OCI-LY7 (cell line): Measurements from ENCODE around the gene TOX4. TPM values are rescaled to one million over a fixed set of nuclear protein-coding genes. Genes with fewer than 3 reads are reported as not detected.

Source experiments
- BruUV-seq: library from RNA; stranded (reverse); fragments of 400-500 nt; replicated peaks from 2 replicates; lab custom pipeline; 2021; lab: Mats Ljungman, UMichigan
- CTCF ChIA-PET: fragments of 300-600 bp; sonication (Branson Sonifier 250); formaldehyde crosslinking; loops from one replicate; lab custom pipeline; 2022; ENCODE audit warnings: antibody characterized with exemption; ENCODE audit not compliant: unreplicated experiment; lab: Charles Lee
- POLR2A ChIA-PET: fragments of 300-600 bp; sonication (Branson Sonifier 250); formaldehyde crosslinking; loops from one replicate; lab custom pipeline; 2022; ENCODE audit warnings: antibody characterized with exemption; lab: Charles Lee
- DNase-seq: peaks from one replicate; pipeline ENCODE4 v3.0.0-alpha.2; 2015; ENCODE audit warnings: low spot score
- H2AFZ ChIP-seq: fragments of 200-600 bp; sonication (generic), shearing (Covaris generic); 2 replicates; pipeline ENCODE4 v1.6.1; 2014; ENCODE audit warnings: mild to moderate bottlenecking, antibody characterized with exemption, low read length, moderate library complexity
- H3K27ac ChIP-seq: fragments of 200-600 bp; sonication (generic); 2 replicates; pipeline ENCODE4 v1.5.1; 2014; ENCODE audit warnings: mixed run types, low read depth, mild to moderate bottlenecking, moderate library complexity, low read length, inconsistent platforms; ENCODE audit not compliant: poor library complexity, severe bottlenecking
- H3K36me3 ChIP-seq: fragments of 200-600 bp; sonication (generic); 2 replicates; pipeline ENCODE4 v1.6.1; 2014; ENCODE audit warnings: mild to moderate bottlenecking, antibody characterized with exemption, low read length, moderate library complexity, mixed read lengths; ENCODE audit not compliant: insufficient read depth
- H3K4me1 ChIP-seq: fragments of 200-600 bp; sonication (generic); 2 replicates; pipeline ENCODE4 v1.5.1; 2014; ENCODE audit warnings: mild to moderate bottlenecking, low read length; ENCODE audit not compliant: insufficient read depth, poor library complexity, severe bottlenecking
- H3K4me2 ChIP-seq: fragments of 200-600 bp; sonication (generic); 2 replicates; pipeline ENCODE4 v1.6.1; 2014; ENCODE audit warnings: mild to moderate bottlenecking, low read length
- H3K4me3 ChIP-seq: fragments of 200-600 bp; sonication (generic); 2 replicates; pipeline ENCODE4 v1.5.1; 2014; ENCODE audit warnings: mild to moderate bottlenecking, low read depth, low read length; ENCODE audit not compliant: poor library complexity, severe bottlenecking
- H3K79me2 ChIP-seq: fragments of 200-600 bp; sonication (generic); 2 replicates; pipeline ENCODE4 v1.6.1; 2016; ENCODE audit warnings: low read depth, mild to moderate bottlenecking, low read length, moderate library complexity, mixed read lengths; ENCODE audit not compliant: insufficient read depth
- H3K9me2 ChIP-seq: fragments of 200-600 bp; sonication (generic); 2 replicates; pipeline ENCODE4 v1.6.1; 2016; ENCODE audit warnings: mild to moderate bottlenecking, low read length, mixed read lengths; ENCODE audit not compliant: insufficient read depth
- H3K9me3 ChIP-seq: fragments of 200-600 bp; sonication (generic); 2 replicates; pipeline ENCODE4 v1.6.1; 2014; ENCODE audit warnings: mild to moderate bottlenecking, mixed run types, low read length, mixed read lengths
- H4K20me1 ChIP-seq: fragments of 200-600 bp; sonication (generic); 2 replicates; pipeline ENCODE4 v1.6.1; 2014; ENCODE audit warnings: mild to moderate bottlenecking, antibody characterized with exemption, low read length, moderate library complexity, mixed read lengths; ENCODE audit not compliant: insufficient read depth
- CTCF ChIP-seq: fragments of 200-600 bp; sonication (generic); conservative IDR thresholded peaks from 2 replicates; pipeline ENCODE4 v1.5.1; 2014; ENCODE audit warnings: mild to moderate bottlenecking, antibody characterized with exemption, low read length, moderate library complexity, mixed read lengths
- EZH2phosphoT487 ChIP-seq: fragments of 200-600 bp; sonication (generic); IDR thresholded peaks from 2 replicates; pipeline ENCODE4 v1.6.1; 2018; ENCODE audit warnings: low read depth, borderline replicate concordance, mild to moderate bottlenecking, mixed run types, antibody characterized with exemption, low read length, moderate library complexity, mixed read lengths
- intact Hi-C: fragments of 100-400 bp; cut with micrococcal nuclease; formaldehyde crosslinking; loops from one replicate; pipeline ENCODE4 v1.10.0; 2022; ENCODE audit not compliant: unreplicated experiment
- total RNA-seq, 2 experiments: library from RNA; depleted of rRNA in 1 of 2; stranded (reverse); fragments of >200 nt in 1 of 2; shearing (Covaris generic) in 1 of 2; gene quantifications; 2 replicates each; pipeline ENCODE4 v1.2.3, GENCODE V29; 2014 to 2022

TOX4 gene
- total RNA-seq, 2 experiments from 2014 or later, result 26.1 to 65.4 TPM

GRCh38 chr14:21524575-21525490 is 47.8 kb downstream of the TOX4 start:
- Histone ChIP-seq H3K79me2 (no peaks in the 10 kb centered on the region), H3K4me3 (peak overlapping the region; percentile 83), H3K4me2 (peak overlapping the region; percentile 80), H3K9me2 (no peaks in the 10 kb centered on the region), H3K27ac (no peak overlapping the region), H4K20me1 (no peaks in the 10 kb centered on the region), H3K4me1 (peaks cover 44% of the 10 kb centered on the region), H3K36me3 (no peaks in the 10 kb centered on the region), H2AFZ (no peak overlapping the region), H3K9me3 (no peaks in the 10 kb centered on the region)
- no peak for TF ChIP-seq EZH2phosphoT487
- TF ChIP-seq CTCF, result no peak
- intact Hi-C loops, result no loop called here
- DNase-seq, result no peak
- no TSS peak for BruUV-seq
- ChIA-PET CTCF (interaction anchor here (0.6 to 1.1 kb wide), 2 partner anchors 69 to 1180 kb away, joined by 3 to 5 read pairs; partner anchors contain the start of gene CHD8), POLR2A (interaction anchor here (3.3 kb wide), 1 partner anchor 10 kb away, joined by 33 read pairs; no protein-coding TSS in a partner anchor)

DNA sequence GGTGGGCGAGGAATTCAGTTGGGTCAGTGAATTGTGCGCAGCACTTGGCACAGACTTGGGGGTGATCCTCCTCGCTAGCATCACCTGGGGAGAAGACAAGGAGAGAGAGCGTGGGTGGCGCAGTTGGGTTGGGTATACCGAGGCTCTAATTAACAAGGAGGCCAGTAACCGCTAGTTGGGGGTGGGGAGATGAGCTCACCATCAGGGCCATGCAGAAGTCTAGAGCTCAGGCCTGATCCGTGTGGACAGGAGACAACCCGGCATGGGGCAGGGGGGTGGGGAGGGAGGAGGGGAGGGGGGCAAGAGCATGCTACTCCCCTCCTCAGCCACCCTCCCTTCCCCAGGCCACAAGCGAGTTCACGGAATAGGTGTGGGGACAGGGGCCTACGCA is 48.6 kb downstream of the TOX4 start:
- no peak for DNase-seq
- ChIA-PET CTCF (interaction anchor here (0.6 to 1.1 kb wide), 7 partner anchors 35 to 1452 kb away, joined by 3 to 14 read pairs (median 5); partner anchors contain the start of gene CHD8), POLR2A (interaction anchor here (0.6 to 3.3 kb wide), 10 partner anchors 9 to 1226 kb away, joined by 3 to 33 read pairs (median 8); partner anchors contain the start of genes CHD8 and METTL3)
- Histone ChIP-seq H3K4me2 (peak overlapping the region; percentile 80), H3K9me2 (no peaks in the 10 kb centered on the region), H3K4me1 (peaks cover 45% of the 10 kb centered on the region), H3K79me2 (no peaks in the 10 kb centered on the region), H3K27ac (peak overlapping the region; percentile 81), H4K20me1 (no peaks in the 10 kb centered on the region), H2AFZ (peak overlapping the region; percentile 62), H3K36me3 (no peaks in the 10 kb centered on the region), H3K4me3 (peak overlapping the region; percentile 83), H3K9me3 (no peaks in the 10 kb centered on the region)
- TSS peak; percentile 73 for BruUV-seq
- TF ChIP-seq EZH2phosphoT487 (no peak), CTCF (no peak)
- intact Hi-C loops, result no loop called here
